HEK293 (cell line): ENCODE results near the gene NPY.

Experiments used
- CTCF ChIP-seq: fragments of 450-650 bp; formaldehyde crosslinking; IDR thresholded peaks from 2 replicates; pipeline ENCODE4 v1.5.1; 2016; ENCODE audit warnings: missing biosample characterization, missing genetic modification characterization
- KLF17 ChIP-seq: fragments of 450-650 bp; formaldehyde crosslinking; IDR thresholded peaks from 2 replicates; pipeline ENCODE4 v1.5.1; 2016; ENCODE audit warnings: missing biosample characterization, missing genetic modification characterization
- SCRT1 ChIP-seq: fragments of 450-650 bp; formaldehyde crosslinking; IDR thresholded peaks from 2 replicates; pipeline ENCODE4 v1.5.1; 2016; ENCODE audit warnings: missing biosample characterization, missing genetic modification characterization, borderline replicate concordance
- ZBTB26 ChIP-seq: fragments of 450-650 bp; formaldehyde crosslinking; optimal IDR thresholded peaks from 2 replicates; pipeline ENCODE3; 2016; ENCODE audit warnings: missing biosample characterization, mild to moderate bottlenecking, missing genetic modification characterization
- ZNF140 ChIP-seq: fragments of 450-650 bp; formaldehyde crosslinking; IDR thresholded peaks from 2 replicates; pipeline ENCODE4 v1.5.1; 2016; ENCODE audit warnings: missing biosample characterization, missing genetic modification characterization
- ZNF16 ChIP-seq: fragments of 450-650 bp; formaldehyde crosslinking; IDR thresholded peaks from 2 replicates; pipeline ENCODE4 v1.5.1; 2016; ENCODE audit warnings: low read depth, missing biosample characterization, missing genetic modification characterization
- ZNF514 ChIP-seq: fragments of 450-650 bp; formaldehyde crosslinking; IDR thresholded peaks from 2 replicates; pipeline ENCODE4 v1.5.1; 2016; ENCODE audit warnings: missing biosample characterization, missing genetic modification characterization
- ZNF580 ChIP-seq: fragments of 450-650 bp; formaldehyde crosslinking; IDR thresholded peaks from 2 replicates; pipeline ENCODE4 v1.5.1; 2016; ENCODE audit warnings: missing biosample characterization, missing genetic modification characterization

GRCh38 chr7:24297362-24297761, 13.4 kb downstream of the NPY start:
- TF ChIP-seq CTCF (tag by site-specific recombination) = no peak
- no peak for TF ChIP-seq ZNF514 (tag by site-specific recombination)
- no peak for TF ChIP-seq ZNF16 (tag by site-specific recombination)
- no peak for TF ChIP-seq ZBTB26 (tag by site-specific recombination)
- no peak for TF ChIP-seq ZNF580 (tag by site-specific recombination)
- no peak for TF ChIP-seq KLF17 (tag by site-specific recombination)
- TF ChIP-seq ZNF140 (tag by site-specific recombination) = no peak
- TF ChIP-seq SCRT1 (tag by site-specific recombination) = no peak
